SK-N-SH treated with all-trans-retinoic acid at 6 μM for 48 hours (cell line): ENCODE results near the gene GNAZ.

Experiments used
- ATAC-seq: fragments of 200-7000 bp; cut with Tn5 transposase; 3 replicates; pipeline ENCODE4 v1.9.1; 2020; ENCODE audit warnings: mild to moderate bottlenecking, moderate library complexity
- ARNTL ChIP-seq: fragments of 450-650 bp; formaldehyde crosslinking; IDR thresholded peaks from 2 replicates; pipeline ENCODE4 v1.5.0; 2020; ENCODE audit warnings: low read depth, mild to moderate bottlenecking, moderate library complexity, borderline replicate concordance
- BACH2 ChIP-seq: fragments of 250-450 bp; sonication (Bioruptor Pico); IDR thresholded peaks from 2 replicates; pipeline ENCODE4 v1.9.0; 2021; ENCODE audit warnings: mild to moderate bottlenecking, borderline replicate concordance
- CSDC2 ChIP-seq: fragments of 250-450 bp; sonication (Bioruptor Pico); IDR thresholded peaks from 2 replicates; pipeline ENCODE4 v1.5.0; 2020; ENCODE audit warnings: mild to moderate bottlenecking, moderate library complexity
- ESRRG ChIP-seq: fragments of 250-450 bp; sonication (Bioruptor Pico); IDR thresholded peaks from 2 replicates; pipeline ENCODE4 v1.6.1; 2021; ENCODE audit warnings: mild to moderate bottlenecking
- GLIS3 ChIP-seq: fragments of 250-450 bp; sonication (Bioruptor Pico); IDR thresholded peaks from 2 replicates; pipeline ENCODE4 v1.5.0; 2020; ENCODE audit warnings: mild to moderate bottlenecking, moderate library complexity
- ISL1 ChIP-seq: fragments of 250-450 bp; sonication (Bioruptor Pico); IDR thresholded peaks from 2 replicates; pipeline ENCODE4 v2.1.2; 2022; ENCODE audit warnings: mild to moderate bottlenecking, moderate library complexity
- OSR1 ChIP-seq: fragments of 250-450 bp; sonication (Bioruptor Pico); IDR thresholded peaks from 2 replicates; pipeline ENCODE4 v1.8.0; 2022; ENCODE audit warnings: moderate library complexity, mild to moderate bottlenecking, inconsistent platforms
- PPARA ChIP-seq: fragments of 250-450 bp; sonication (Bioruptor Pico); IDR thresholded peaks from 2 replicates; pipeline ENCODE4 v1.5.0; 2020; ENCODE audit warnings: mild to moderate bottlenecking, borderline replicate concordance
- RARB ChIP-seq: fragments of 250-450 bp; sonication (Bioruptor Pico); IDR thresholded peaks from 2 replicates; pipeline ENCODE4 v1.8.0; 2021; ENCODE audit warnings: mild to moderate bottlenecking, moderate library complexity
- SNAI2 ChIP-seq: fragments of 250-450 bp; sonication (Bioruptor Pico); IDR thresholded peaks from 2 replicates; pipeline ENCODE4 v1.5.0; 2020; ENCODE audit warnings: mild to moderate bottlenecking, moderate library complexity
- TOX ChIP-seq: fragments of 250-450 bp; sonication (Bioruptor Pico); IDR thresholded peaks from 2 replicates; pipeline ENCODE4 v1.8.0; 2021; ENCODE audit warnings: mild to moderate bottlenecking, moderate library complexity, borderline replicate concordance
- ZFP30 ChIP-seq: fragments of 450-650 bp; formaldehyde crosslinking; IDR thresholded peaks from 2 replicates; pipeline ENCODE4 v1.5.0; 2022; ENCODE audit warnings: mild to moderate bottlenecking, moderate library complexity
- ZNF565 ChIP-seq: fragments of 450-650 bp; formaldehyde crosslinking; conservative IDR thresholded peaks from 2 replicates; pipeline ENCODE4 v1.5.0; 2020; ENCODE audit warnings: low read depth, mild to moderate bottlenecking, moderate library complexity
- ZNF70 ChIP-seq: fragments of 450-650 bp; formaldehyde crosslinking; IDR thresholded peaks from 2 replicates; pipeline ENCODE4 v1.5.0; 2020; ENCODE audit warnings: mild to moderate bottlenecking, moderate library complexity
- ZNF8 ChIP-seq: fragments of 450-650 bp; formaldehyde crosslinking; IDR thresholded peaks from 2 replicates; pipeline ENCODE4 v1.5.0; 2020; ENCODE audit warnings: mild to moderate bottlenecking, moderate library complexity
- TF ChIP-seq, protein P1 (sequence below): fragments of 250-450 bp; sonication (Bioruptor Pico); IDR thresholded peaks from 2 replicates; pipeline ENCODE4 v1.8.0; 2020; ENCODE audit warnings: mild to moderate bottlenecking, moderate library complexity, borderline replicate concordance
- TF ChIP-seq, protein P2 (sequence below): fragments of 250-450 bp; sonication (Bioruptor Pico); IDR thresholded peaks from 2 replicates; pipeline ENCODE4 v1.8.0; 2021; ENCODE audit warnings: low read depth, mild to moderate bottlenecking, moderate library complexity, borderline replicate concordance
- TF ChIP-seq, protein P3 (sequence below): fragments of 250-450 bp; sonication (Bioruptor Pico); IDR thresholded peaks from 2 replicates; pipeline ENCODE4 v1.5.0; 2020; ENCODE audit warnings: mild to moderate bottlenecking, moderate library complexity
- TF ChIP-seq, protein P4 (sequence below): fragments of 250-450 bp; sonication (Bioruptor Pico); IDR thresholded peaks from 2 replicates; pipeline ENCODE4 v1.5.1; 2021; ENCODE audit warnings: mild to moderate bottlenecking, moderate library complexity
- TF ChIP-seq, protein P5 (sequence below): fragments of 250-450 bp; sonication (Bioruptor Pico); IDR thresholded peaks from 2 replicates; pipeline ENCODE4 v1.5.1; 2020; ENCODE audit warnings: low read depth, mild to moderate bottlenecking, moderate library complexity

GNAZ gene

DNA sequence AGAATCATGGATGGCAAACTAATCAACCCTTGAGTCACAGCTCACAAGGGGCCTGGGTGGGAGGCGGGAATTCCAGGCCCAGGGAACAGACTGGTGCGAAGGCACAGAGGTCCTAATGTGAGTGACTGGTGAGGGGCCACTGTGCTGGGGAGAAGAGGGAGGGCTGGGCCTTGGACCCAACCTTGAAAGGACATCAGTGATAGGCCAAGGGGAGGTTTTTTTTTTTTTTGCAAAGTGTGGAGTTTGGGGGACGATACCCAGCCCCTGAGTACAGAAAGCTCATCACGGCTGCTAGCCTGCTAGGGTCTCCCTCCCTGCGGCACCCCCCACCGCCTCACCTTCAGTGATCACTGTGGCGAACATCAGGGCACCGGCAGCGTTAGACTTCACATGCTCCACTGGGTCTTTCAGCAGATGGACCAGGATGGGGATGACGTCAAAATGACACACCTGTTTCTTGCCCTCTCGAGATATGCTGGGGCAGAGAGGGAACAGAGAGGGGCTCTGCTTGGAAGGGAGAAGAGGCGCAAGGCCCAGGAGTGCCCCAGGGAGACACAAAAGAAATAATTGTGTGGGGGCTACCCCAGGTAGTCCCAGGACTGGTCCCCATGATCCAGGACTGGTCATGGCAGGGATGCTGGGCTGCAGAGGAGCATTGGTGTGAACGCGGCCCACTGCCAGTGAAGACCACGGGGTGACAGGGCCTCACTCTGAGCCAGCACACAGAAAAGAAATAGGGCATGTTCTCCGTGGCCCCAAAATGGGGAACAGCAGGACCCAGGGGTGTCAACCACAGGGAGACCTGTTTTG is 8.6 kb upstream of the GNAZ start (continued):
- TF ChIP-seq, protein P1, sequence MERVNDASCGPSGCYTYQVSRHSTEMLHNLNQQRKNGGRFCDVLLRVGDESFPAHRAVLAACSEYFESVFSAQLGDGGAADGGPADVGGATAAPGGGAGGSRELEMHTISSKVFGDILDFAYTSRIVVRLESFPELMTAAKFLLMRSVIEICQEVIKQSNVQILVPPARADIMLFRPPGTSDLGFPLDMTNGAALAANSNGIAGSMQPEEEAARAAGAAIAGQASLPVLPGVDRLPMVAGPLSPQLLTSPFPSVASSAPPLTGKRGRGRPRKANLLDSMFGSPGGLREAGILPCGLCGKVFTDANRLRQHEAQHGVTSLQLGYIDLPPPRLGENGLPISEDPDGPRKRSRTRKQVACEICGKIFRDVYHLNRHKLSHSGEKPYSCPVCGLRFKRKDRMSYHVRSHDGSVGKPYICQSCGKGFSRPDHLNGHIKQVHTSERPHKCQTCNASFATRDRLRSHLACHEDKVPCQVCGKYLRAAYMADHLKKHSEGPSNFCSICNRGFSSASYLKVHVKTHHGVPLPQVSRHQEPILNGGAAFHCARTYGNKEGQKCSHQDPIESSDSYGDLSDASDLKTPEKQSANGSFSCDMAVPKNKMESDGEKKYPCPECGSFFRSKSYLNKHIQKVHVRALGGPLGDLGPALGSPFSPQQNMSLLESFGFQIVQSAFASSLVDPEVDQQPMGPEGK (CRISPR knock-in tag) = no peak
- no peak for TF ChIP-seq OSR1 (CRISPR knock-in tag)
- TF ChIP-seq ZNF8 (CRISPR knock-in tag) = no peak
- no peak for TF ChIP-seq CSDC2 (CRISPR knock-in tag)
- TF ChIP-seq RARB (CRISPR knock-in tag) = no peak
- TF ChIP-seq, protein P2, sequence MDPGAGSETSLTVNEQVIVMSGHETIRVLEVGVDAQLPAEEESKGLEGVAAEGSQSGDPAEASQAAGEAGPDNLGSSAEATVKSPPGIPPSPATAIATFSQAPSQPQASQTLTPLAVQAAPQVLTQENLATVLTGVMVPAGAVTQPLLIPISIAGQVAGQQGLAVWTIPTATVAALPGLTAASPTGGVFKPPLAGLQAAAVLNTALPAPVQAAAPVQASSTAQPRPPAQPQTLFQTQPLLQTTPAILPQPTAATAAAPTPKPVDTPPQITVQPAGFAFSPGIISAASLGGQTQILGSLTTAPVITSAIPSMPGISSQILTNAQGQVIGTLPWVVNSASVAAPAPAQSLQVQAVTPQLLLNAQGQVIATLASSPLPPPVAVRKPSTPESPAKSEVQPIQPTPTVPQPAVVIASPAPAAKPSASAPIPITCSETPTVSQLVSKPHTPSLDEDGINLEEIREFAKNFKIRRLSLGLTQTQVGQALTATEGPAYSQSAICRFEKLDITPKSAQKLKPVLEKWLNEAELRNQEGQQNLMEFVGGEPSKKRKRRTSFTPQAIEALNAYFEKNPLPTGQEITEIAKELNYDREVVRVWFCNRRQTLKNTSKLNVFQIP = no peak
- TF ChIP-seq ARNTL (CRISPR knock-in tag) = no peak

DNA sequence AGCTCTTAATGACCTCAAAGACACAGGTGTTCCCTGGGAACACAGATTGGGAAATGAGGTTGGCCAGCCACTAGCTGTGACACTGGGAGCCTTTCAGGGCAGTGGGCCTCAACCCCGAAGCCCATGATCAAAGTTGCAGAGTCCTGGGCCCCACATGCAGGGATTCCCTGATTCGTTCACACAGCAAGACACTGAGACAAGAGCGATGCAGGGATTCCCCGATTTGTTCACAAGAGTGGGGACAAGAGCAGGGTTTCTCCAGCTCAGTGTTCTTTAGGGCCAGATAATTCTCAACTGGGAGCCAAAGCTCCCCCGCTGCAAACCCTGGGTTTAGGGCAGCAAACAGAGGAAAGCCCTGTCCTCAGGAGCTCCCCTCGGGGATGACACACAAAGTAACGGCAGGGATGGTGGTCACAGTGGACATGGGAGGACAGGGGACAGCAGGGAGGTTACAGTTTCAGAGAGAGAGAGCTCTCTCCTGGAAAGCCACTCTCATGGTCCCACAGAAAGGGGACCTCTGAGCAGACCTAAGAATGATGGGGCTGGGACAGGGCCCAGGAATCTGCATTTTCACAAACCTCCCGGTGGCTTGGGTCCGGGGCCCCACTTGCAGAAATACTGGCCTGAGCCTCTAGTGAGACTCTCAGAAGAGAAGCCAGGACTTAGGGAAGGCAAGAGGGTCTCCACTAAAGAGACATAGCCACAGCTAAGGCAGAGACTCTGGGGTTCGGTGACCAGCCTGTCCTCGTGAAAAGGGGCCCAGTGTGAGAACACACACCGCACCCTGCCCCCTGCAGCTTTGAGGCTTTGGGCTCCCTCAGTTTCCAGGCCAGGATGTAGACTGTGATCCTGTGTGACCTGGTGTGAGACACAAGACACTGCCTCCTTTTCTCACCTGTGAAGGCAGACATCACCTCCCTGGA is 7.4 kb upstream of the GNAZ start:
- no peak for TF ChIP-seq ZNF565
- no peak for TF ChIP-seq GLIS3 (CRISPR knock-in tag)
- TF ChIP-seq, protein P1 (CRISPR knock-in tag) = no peak
- TF ChIP-seq ISL1 (CRISPR knock-in tag) = no peak
- TF ChIP-seq, protein P2 = no peak
- TF ChIP-seq ZNF70 = no peak
- TF ChIP-seq, protein P3, sequence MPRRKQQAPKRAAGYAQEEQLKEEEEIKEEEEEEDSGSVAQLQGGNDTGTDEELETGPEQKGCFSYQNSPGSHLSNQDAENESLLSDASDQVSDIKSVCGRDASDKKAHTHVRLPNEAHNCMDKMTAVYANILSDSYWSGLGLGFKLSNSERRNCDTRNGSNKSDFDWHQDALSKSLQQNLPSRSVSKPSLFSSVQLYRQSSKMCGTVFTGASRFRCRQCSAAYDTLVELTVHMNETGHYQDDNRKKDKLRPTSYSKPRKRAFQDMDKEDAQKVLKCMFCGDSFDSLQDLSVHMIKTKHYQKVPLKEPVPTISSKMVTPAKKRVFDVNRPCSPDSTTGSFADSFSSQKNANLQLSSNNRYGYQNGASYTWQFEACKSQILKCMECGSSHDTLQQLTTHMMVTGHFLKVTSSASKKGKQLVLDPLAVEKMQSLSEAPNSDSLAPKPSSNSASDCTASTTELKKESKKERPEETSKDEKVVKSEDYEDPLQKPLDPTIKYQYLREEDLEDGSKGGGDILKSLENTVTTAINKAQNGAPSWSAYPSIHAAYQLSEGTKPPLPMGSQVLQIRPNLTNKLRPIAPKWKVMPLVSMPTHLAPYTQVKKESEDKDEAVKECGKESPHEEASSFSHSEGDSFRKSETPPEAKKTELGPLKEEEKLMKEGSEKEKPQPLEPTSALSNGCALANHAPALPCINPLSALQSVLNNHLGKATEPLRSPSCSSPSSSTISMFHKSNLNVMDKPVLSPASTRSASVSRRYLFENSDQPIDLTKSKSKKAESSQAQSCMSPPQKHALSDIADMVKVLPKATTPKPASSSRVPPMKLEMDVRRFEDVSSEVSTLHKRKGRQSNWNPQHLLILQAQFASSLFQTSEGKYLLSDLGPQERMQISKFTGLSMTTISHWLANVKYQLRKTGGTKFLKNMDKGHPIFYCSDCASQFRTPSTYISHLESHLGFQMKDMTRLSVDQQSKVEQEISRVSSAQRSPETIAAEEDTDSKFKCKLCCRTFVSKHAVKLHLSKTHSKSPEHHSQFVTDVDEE (CRISPR knock-in tag) = no peak
- no peak for TF ChIP-seq RARB (CRISPR knock-in tag)
- TF ChIP-seq ZNF8 (CRISPR knock-in tag) = no peak
- TF ChIP-seq SNAI2 = no peak
- TF ChIP-seq ESRRG (CRISPR knock-in tag) = no peak
- TF ChIP-seq PPARA = no peak
- TF ChIP-seq, protein P4, sequence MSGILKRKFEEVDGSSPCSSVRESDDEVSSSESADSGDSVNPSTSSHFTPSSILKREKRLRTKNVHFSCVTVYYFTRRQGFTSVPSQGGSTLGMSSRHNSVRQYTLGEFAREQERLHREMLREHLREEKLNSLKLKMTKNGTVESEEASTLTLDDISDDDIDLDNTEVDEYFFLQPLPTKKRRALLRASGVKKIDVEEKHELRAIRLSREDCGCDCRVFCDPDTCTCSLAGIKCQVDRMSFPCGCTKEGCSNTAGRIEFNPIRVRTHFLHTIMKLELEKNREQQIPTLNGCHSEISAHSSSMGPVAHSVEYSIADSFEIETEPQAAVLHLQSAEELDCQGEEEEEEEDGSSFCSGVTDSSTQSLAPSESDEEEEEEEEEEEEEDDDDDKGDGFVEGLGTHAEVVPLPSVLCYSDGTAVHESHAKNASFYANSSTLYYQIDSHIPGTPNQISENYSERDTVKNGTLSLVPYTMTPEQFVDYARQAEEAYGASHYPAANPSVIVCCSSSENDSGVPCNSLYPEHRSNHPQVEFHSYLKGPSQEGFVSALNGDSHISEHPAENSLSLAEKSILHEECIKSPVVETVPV = no peak
- TF ChIP-seq, protein P5, sequence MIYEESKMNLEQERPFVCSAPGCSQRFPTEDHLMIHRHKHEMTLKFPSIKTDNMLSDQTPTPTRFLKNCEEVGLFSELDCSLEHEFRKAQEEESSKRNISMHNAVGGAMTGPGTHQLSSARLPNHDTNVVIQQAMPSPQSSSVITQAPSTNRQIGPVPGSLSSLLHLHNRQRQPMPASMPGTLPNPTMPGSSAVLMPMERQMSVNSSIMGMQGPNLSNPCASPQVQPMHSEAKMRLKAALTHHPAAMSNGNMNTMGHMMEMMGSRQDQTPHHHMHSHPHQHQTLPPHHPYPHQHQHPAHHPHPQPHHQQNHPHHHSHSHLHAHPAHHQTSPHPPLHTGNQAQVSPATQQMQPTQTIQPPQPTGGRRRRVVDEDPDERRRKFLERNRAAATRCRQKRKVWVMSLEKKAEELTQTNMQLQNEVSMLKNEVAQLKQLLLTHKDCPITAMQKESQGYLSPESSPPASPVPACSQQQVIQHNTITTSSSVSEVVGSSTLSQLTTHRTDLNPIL = no peak
- TF ChIP-seq TOX = no peak
- no peak for TF ChIP-seq CSDC2 (CRISPR knock-in tag)
- no peak for TF ChIP-seq ZFP30 (CRISPR knock-in tag)
- TF ChIP-seq BACH2 (CRISPR knock-in tag) = no peak
- no peak for ATAC-seq
